ENCODE results near the gene ANKRD6. TPM values are rescaled to one million over a fixed set of nuclear protein-coding genes. Genes with fewer than 3 reads are reported as not detected.
"Not testable (repeated sequence)": the region's sequence is repeated elsewhere in the genome, so short reads cannot be mapped to it uniquely, and the experiment has no call there.

Gene ANKRD6
- total RNA-seq, 1 donor from 2014 or later: 14.9 TPM

DNA sequence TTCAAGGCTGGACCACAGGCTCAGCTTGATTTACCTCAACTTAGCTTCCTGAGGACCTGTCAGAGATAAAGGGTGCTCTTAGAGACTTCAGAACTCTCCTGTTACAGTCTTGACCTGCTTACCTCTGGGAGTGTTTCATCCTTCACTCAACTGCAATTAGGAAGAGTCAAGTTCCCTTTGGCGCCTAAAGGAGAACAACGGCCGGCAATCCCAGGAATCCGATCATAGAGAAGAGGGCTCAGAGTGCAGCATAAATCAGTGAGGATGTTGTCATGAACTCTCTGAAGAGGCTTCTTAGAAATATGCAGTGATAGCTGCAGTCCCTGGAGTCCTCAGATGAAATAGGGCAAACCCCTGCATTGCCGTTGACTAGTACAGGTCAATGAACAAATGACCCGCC lies 169.2 kb downstream of the ANKRD6 start:
- no peak for DNase-seq (ENCODE audit: low spot score)

- DNase-seq (ENCODE audit: low spot score): no peak
Observed at GRCh38 chr6:89604653-89605052, 171.7 kb downstream of the ANKRD6 start.

DNA sequence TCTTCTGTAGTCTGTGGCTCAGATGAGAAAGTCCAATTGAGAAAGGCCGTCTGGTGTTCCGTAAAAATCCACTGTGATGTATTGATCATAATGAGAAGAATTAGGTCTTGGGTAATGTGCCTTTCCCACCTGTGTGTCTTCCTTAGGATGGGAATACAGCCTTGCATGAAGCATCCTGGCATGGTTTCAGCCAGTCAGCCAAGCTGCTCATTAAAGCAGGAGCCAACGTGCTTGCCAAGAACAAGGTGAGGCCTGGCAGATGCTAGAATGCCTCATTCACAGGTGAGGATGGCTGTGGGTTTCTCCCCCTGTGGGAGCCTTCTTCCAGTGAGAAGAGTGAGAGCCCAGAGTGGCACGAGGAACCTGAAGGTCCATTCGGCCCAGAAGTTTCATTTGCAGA lies 172.9 kb downstream of the ANKRD6 start:
- no peak for DNase-seq (ENCODE audit: low spot score)

- peak; percentile 65 for DNase-seq (ENCODE audit: low spot score)
Observed at GRCh38 chr6:89610149-89610642, 177.2 kb downstream of the ANKRD6 start.

- no peak for DNase-seq (ENCODE audit: low spot score)
Observed at GRCh38 chr6:89611666-89612065, 178.7 kb downstream of the ANKRD6 start.

GRCh38 chr6:89612121-89612520 lies 179.2 kb downstream of the ANKRD6 start:
- no peak for DNase-seq (ENCODE audit: low spot score)

GRCh38 chr6:89613790-89614189 lies 180.8 kb downstream of the ANKRD6 start:
- no peak for DNase-seq (ENCODE audit: low spot score)

GRCh38 chr6:89615882-89616281 lies 182.9 kb downstream of the ANKRD6 start:
- DNase-seq (ENCODE audit: low spot score): no peak

GRCh38 chr6:89616531-89616930 lies 183.6 kb downstream of the ANKRD6 start:
- no peak for DNase-seq (ENCODE audit: low spot score)

DNA sequence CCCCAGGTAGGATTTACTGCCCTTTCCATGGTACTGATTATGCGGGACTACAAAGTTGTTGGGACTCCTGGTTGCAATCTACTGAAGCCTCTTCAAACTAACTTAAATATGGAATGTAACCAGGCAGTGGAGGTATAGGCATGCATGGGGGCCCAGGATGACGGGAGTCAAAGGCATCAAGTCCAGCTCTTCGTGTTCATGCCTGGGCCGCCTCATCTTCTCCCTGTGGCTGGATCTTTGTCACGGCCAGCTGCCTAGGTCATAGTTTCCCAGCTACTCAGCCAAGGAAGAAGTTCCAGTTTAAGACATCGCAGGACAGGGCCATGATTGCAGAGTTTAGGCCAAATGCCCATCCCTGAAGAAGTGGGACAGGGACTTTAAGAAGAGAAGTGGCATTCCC lies 185.1 kb downstream of the ANKRD6 start:
- DNase-seq (ENCODE audit: low spot score): no peak

DNA sequence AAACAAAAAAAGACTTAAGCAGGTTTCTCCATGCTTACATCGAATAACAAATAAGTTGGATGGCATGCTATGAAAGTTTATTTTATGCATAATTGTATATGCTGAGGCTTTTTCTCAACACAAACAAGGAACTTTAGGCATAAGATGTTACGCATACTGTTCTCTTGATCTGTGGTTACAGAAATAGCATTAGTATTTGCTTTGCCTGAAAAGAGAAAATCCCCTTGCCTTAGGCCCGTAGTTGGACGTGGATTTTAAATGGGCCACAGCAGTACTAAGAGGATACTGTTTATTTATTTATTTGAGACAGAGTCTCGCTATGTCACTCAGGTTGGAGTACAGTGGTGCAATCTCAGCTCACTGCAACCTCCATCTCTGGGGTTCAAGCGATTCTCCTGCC lies 186.6 kb downstream of the ANKRD6 start:
- no peak for DNase-seq (ENCODE audit: low spot score)

GRCh38 chr6:89623749-89624148 lies 190.8 kb downstream of the ANKRD6 start:
- DNase-seq (ENCODE audit: low spot score): no peak

GRCh38 chr6:89630488-89630887 lies 197.5 kb downstream of the ANKRD6 start:
- no peak for DNase-seq (ENCODE audit: low spot score)

GRCh38 chr6:89636412-89636811 lies 203.5 kb downstream of the ANKRD6 start:
- not testable (repeated sequence) for DNase-seq (ENCODE audit: low spot score)

DNA sequence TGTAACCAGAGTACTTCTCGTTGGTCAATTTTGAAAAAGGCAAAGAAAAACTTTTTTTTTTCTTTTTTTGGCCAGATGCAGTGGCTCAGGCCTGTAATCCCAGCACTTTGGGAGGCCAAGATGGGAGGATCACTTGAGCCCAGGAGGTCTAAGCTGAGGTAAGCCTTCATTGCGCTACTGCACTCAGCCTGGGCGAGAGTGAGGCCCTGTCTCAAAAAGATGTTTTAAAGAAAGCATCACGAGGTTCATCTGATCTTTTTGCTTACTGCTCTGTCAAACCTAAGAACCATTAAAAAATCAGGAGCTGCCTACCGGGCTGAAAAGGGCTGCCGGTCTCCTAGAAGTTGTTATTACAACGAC lies 205.0 kb downstream of the ANKRD6 start:
- DNase-seq (ENCODE audit: low spot score): no peak

GRCh38 chr6:89638320-89639195 lies 205.6 kb downstream of the ANKRD6 start, which contains the start of gene LYRM2:
TSS of gene LYRM2 (minus strand) at chr6:89638747. CDS start at chr6:89638716, 31 bp downstream.
- peak; percentile 96 for DNase-seq (ENCODE audit: low spot score)

- no peak for DNase-seq (ENCODE audit: low spot score)
Observed at GRCh38 chr6:89640804-89641203, 207.9 kb downstream of the ANKRD6 start.

DNA sequence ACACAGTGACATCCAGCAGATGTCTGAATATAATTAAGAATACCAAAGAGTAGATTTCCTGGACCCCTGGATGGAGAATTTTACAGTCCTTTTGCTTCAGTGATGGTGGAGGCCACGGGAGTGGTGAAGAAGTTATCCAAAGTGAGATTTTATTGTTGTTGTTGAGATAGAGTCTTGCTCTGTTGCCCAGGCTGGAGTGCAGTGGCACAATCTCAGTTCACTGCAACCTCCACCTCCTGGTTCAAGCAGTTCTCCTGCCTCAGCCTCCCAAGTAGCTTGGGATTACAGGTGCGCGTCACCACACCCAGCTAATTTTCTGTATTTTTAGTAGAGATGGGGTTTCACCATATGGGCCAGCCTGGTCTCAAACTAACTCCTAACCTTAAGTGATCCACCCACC lies 208.6 kb downstream of the ANKRD6 start:
- not testable (repeated sequence) for DNase-seq (ENCODE audit: low spot score)

DNA sequence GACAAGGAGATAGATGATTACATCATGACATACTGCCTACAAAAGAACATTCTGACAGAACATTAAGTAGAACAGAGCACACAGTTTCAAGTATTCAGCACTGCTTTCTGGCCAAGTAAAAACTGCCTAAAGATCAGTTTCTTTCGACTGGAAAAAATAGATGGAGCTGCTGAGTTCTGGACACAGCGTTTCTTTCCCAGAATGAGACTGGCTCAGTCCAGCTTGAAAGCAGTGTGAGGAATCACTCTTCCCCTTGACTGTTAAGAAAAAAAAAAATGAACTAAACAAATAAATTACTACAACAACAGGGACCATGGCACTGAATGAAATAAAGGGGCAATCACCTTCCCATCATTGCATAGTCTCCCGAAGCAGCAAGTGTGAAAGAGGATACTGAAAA lies 210.0 kb downstream of the ANKRD6 start:
- no peak for DNase-seq (ENCODE audit: low spot score)

GRCh38 chr6:89643406-89643805 lies 210.5 kb downstream of the ANKRD6 start:
- no peak for DNase-seq (ENCODE audit: low spot score)

GRCh38 chr6:89644864-89645263 lies 211.9 kb downstream of the ANKRD6 start:
- DNase-seq (ENCODE audit: low spot score): no peak

- DNase-seq (ENCODE audit: low spot score): no peak
Observed at GRCh38 chr6:89649682-89650081, 216.7 kb downstream of the ANKRD6 start.

- DNase-seq (ENCODE audit: low spot score): no peak
Observed at GRCh38 chr6:89650579-89650978, 217.6 kb downstream of the ANKRD6 start.

DNA sequence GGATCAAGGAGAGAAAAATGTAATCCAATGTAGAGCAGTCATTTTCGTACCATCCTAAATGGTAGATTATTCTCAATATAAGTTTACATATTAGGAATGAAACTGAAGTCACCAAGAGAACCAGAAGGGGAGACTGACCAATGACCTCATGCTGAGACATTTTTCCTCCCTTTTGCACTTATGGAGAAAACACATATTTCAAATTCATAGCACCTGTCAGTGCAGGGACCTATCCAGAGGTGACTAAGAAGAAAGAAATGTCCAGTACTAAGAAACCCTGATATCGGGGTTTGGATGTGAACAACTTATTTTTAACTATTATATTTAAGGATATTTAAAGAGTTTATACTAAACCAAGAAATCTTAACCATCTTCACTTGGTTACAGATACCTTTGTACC lies 222.2 kb downstream of the ANKRD6 start:
- no peak for DNase-seq (ENCODE audit: low spot score)
